ENCODE results near the gene PPP2R1B. TPM values are rescaled to one million over a fixed set of nuclear protein-coding genes. Genes with fewer than 3 reads are reported as not detected.

PPP2R1B gene
- total RNA-seq, 2 donors from 2014 or later: 15.4 to 41.4 TPM

DNA sequence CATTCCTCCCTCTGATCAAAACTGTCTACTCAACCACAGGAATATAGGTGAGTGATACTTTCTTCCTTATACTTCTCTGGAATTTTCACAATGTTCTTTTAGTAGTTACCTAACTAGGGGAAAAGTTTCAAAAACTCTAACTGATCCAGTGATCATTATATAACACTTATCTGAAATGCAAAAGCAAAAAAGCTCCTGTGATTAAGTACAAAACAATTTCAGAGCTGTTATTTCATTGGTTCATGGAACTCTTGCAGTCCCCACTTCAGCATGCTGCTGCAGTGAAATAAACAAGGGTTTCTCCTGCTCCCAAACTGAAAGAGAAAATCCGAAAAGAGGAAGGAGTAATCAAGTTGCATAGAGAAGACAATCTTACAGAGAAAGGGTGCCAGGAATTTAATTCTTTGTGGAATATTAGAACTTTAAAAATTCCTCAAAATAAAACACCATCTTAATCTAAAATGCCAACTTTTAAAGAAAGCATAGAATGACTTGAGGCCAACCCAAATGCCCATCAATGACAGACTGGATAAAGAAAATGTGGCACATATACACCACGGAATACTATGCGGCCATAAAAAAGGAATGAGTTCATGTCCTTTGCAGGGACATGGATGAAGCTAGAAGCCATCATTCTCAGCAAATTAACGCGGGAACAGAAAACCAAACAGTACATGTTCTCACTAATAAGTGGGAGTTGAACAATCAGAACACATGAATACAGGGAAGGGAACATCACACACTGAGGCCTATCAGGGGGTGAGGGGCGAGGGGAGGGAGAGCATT is 20.3 kb downstream of the PPP2R1B start:
- Histone ChIP-seq H3K27me3 (replicated peaks; ENCODE audit: insufficient read depth) (no peaks in the 10 kb centered on the region), H3K27ac (no peak overlapping the region), H3K36me3 (no peaks in the 10 kb centered on the region), H3K9me3 (no peaks in the 10 kb centered on the region), H3K4me1 (replicated peaks) (no peaks in the 10 kb centered on the region), H3K4me3 (no peak overlapping the region)
- DNase-seq (ENCODE audit: low spot score): no peak
- TF ChIP-seq, protein P1, sequence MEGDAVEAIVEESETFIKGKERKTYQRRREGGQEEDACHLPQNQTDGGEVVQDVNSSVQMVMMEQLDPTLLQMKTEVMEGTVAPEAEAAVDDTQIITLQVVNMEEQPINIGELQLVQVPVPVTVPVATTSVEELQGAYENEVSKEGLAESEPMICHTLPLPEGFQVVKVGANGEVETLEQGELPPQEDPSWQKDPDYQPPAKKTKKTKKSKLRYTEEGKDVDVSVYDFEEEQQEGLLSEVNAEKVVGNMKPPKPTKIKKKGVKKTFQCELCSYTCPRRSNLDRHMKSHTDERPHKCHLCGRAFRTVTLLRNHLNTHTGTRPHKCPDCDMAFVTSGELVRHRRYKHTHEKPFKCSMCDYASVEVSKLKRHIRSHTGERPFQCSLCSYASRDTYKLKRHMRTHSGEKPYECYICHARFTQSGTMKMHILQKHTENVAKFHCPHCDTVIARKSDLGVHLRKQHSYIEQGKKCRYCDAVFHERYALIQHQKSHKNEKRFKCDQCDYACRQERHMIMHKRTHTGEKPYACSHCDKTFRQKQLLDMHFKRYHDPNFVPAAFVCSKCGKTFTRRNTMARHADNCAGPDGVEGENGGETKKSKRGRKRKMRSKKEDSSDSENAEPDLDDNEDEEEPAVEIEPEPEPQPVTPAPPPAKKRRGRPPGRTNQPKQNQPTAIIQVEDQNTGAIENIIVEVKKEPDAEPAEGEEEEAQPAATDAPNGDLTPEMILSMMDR (IDR thresholded peaks at IDR 0.05): no peak
- WGBS: 88% methylated on average over 6 of the region's 6 CpGs
- intact Hi-C loops (cut with DNase I): no loop called here

DNA sequence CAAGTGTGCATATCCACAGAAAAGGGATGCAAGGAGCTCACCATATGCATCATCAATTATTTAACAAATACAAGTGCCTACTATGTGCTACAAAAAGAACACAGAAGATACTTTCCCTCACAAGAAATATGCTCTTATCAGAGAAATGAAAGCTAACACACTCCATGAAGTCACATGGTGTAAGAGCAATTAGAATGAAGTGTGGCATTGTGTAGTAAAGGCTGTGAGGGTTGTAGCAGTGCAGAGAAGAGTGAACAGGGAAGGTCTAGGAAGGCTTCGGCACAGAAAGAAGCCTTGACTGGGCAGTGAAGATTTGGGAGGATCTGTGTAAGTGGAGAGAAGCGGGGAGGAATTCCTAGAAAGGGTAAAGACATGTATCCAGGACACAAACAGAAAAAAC is 22.5 kb downstream of the PPP2R1B start:
- intact Hi-C loops (cut with DNase I): no loop called here
- H3K4me1 ChIP-seq (replicated peaks): no peaks in the 10 kb centered on the region
- WGBS: 93% methylated on average over 2 of the region's 2 CpGs
- H3K4me3 ChIP-seq: no peak overlapping the region
- DNase-seq (ENCODE audit: low spot score): no peak
- H3K27me3 ChIP-seq (replicated peaks; ENCODE audit: insufficient read depth): no peaks in the 10 kb centered on the region
- H3K36me3 ChIP-seq: no peaks in the 10 kb centered on the region
- TF ChIP-seq POLR2AphosphoS5 (IDR thresholded peaks at IDR 0.05) (no peak), POLR2A (IDR thresholded peaks at IDR 0.05) (no peak)
- TF ChIP-seq, protein P1 (IDR thresholded peaks at IDR 0.05): no peak
- H3K27ac ChIP-seq: no peak overlapping the region
- H3K9me3 ChIP-seq: no peaks in the 10 kb centered on the region

DNA sequence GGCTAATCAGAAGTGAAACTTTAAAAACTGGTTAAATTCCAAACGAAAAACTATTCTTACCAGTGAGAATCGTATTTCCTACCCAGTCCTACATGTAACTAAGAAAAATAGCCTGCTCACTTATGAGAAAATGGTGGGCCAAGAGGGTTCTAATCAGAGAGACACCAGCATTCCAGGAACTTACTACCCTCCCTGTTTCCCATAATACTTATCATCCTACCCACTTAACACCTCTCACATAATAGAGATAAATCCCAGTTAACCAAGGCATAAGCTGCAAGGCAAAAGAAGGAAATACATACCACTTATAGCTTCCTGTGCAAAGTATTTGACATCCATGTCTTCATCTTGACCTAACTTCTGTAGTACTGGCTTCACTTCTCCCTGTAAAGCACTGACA is 24.4 kb downstream of the PPP2R1B start:
- no peak for TF ChIP-seq POLR2AphosphoS5 (IDR thresholded peaks at IDR 0.05)
- intact Hi-C loops (cut with DNase I): no loop called here
- WGBS: 80% methylated on average over 2 of the region's 2 CpGs
- H3K27me3 ChIP-seq (replicated peaks; ENCODE audit: insufficient read depth): no peaks in the 10 kb centered on the region
- no peak overlapping the region for H3K4me3 ChIP-seq
- H3K27ac ChIP-seq: no peak overlapping the region
- no peaks in the 10 kb centered on the region for H3K9me3 ChIP-seq
- H3K36me3 ChIP-seq: no peaks in the 10 kb centered on the region
- H3K4me1 ChIP-seq (replicated peaks): no peaks in the 10 kb centered on the region
- DNase-seq (ENCODE audit: low spot score): no peak

DNA sequence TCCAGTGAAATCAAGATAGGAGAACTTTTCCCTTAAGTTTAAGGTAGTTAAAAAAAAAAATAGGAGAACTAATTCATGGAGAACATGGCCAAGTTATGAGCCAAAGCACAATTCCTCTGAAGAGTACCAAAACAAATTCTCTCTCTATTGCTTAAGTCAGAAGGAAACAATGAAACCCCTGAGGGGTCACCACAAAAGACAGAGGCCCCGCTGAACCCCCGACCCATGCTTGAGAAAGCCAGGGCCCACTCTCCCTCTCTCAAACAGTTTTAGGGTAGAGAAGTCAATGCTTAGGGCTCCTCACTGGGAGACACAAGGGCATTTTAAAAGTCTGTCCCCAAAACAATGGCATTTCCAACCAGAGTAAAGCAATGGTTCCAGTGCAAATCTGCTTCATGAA is 26.9 kb downstream of the PPP2R1B start:
- TF ChIP-seq POLR2A (IDR thresholded peaks at IDR 0.05): no peak
- H3K4me3 ChIP-seq: no peak overlapping the region
- peaks cover 3% of the 10 kb centered on the region for H3K4me1 ChIP-seq (replicated peaks)
- 90% methylated on average over 2 of the region's 2 CpGs for WGBS
- no peak for DNase-seq (ENCODE audit: low spot score)
- intact Hi-C loops (cut with DNase I): no loop called here
- H3K27ac ChIP-seq: no peak overlapping the region
- no peaks in the 10 kb centered on the region for H3K27me3 ChIP-seq (replicated peaks; ENCODE audit: insufficient read depth)
- H3K36me3 ChIP-seq: no peaks in the 10 kb centered on the region
- H3K9me3 ChIP-seq: no peaks in the 10 kb centered on the region

DNA sequence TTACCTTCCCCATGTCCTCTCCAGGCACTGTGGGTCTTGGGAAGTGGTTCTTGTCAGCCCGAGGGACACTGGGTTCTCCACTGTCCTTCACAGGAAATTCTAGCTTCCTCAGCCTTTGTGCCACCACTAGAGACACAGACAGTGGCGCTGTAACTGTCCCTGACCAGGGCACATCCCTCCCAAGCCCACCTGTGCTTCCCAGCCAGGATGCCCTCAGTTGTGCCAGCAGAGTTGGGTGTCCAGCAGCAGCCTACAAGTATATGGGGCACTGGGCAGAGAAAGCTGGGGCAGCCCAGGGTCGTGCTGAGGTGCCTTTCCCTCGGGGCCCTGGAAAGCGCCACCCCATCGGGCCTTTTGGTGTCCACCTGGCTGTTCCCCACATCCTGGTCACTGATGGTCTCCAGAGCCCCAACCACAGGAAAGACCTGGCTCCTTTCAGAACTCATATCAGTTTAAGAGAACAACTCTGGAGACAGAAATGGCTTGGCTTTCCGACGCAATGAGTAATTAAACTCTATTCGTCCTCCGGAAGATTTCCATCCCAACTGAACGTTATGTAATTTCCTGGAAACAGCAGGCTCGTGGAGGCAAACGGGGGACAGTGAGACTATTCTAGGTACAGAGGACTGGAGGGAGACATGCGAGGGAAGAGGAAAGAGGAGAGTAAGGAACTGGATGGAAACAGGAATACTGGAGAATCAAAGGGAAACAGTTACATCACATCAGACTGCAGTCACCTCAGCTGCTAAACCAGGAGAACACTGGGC is 28.6 kb downstream of the PPP2R1B start:
- no peak overlapping the region for H3K4me3 ChIP-seq
- H3K4me1 ChIP-seq (replicated peaks): peaks cover 3% of the 10 kb centered on the region
- intact Hi-C loops (cut with DNase I): no loop called here
- no peaks in the 10 kb centered on the region for H3K9me3 ChIP-seq
- H3K27ac ChIP-seq: peak overlapping the region; percentile 82 to 83
- WGBS: 60% methylated on average over 14 of the region's 14 CpGs
- DNase-seq (ENCODE audit: low spot score): no peak
- H3K36me3 ChIP-seq: no peaks in the 10 kb centered on the region
- H3K27me3 ChIP-seq (replicated peaks; ENCODE audit: insufficient read depth): no peaks in the 10 kb centered on the region
- peak; percentile 9 for TF ChIP-seq POLR2AphosphoS5 (IDR thresholded peaks at IDR 0.05)
- TF ChIP-seq, protein P1 (IDR thresholded peaks at IDR 0.05): no peak

Measured in prostate gland (tissue), 2 donors.